ENCODE results near the gene B3GNT3. TPM values are rescaled to one million over a fixed set of nuclear protein-coding genes. Genes with fewer than 3 reads are reported as not detected.
A peak's percentile ranks its signal among the peaks of the same experiment; 100 is the strongest.

The B3GNT3 gene
- 1.5 and 1.8 TPM in 2 replicates for total RNA-seq (2021; fragmentation: NEBNext Ultra II Directional; extraction: Animal tissue kit (Norgen Biotek cat#: 25700))
- polyA plus RNA-seq (2011; rRNA removed) = 1.5 and 2.1 TPM in 2 replicates
- polyA plus RNA-seq (2011; cell fraction: cytosol; rRNA removed) = 0.96 TPM
- 1.6 TPM for polyA plus RNA-seq (2011; cell fraction: nucleus; rRNA removed)
- 0.86 to 2.0 TPM (median 1.5 TPM) in 4 replicates for polyA plus RNA-seq (2012, experiment 1 of 2)
- 1.5 TPM for polyA plus RNA-seq (2012, experiment 2 of 2)
- 2.6 TPM for polyA plus RNA-seq (2013, experiment 1 of 2)
- 2.9 TPM for polyA plus RNA-seq (2013, experiment 2 of 2)
- 1.4 and 1.5 TPM in 2 replicates for polyA minus RNA-seq (2011; rRNA and poly(A)+ RNA removed)
- polyA minus RNA-seq (2011; cell fraction: cytosol; rRNA and poly(A)+ RNA removed) = 1.6 TPM
- polyA minus RNA-seq (2011; cell fraction: nucleus; rRNA and poly(A)+ RNA removed) = 0.60 TPM
- long read RNA-seq, experiment 1, partial matches to known transcripts = 0 of 1 reads
- long read RNA-seq, experiment 1, other reads (novel, unspliced or antisense) = 1 of 1 reads
- long read RNA-seq, experiment 2 = 0 reads

DNA sequence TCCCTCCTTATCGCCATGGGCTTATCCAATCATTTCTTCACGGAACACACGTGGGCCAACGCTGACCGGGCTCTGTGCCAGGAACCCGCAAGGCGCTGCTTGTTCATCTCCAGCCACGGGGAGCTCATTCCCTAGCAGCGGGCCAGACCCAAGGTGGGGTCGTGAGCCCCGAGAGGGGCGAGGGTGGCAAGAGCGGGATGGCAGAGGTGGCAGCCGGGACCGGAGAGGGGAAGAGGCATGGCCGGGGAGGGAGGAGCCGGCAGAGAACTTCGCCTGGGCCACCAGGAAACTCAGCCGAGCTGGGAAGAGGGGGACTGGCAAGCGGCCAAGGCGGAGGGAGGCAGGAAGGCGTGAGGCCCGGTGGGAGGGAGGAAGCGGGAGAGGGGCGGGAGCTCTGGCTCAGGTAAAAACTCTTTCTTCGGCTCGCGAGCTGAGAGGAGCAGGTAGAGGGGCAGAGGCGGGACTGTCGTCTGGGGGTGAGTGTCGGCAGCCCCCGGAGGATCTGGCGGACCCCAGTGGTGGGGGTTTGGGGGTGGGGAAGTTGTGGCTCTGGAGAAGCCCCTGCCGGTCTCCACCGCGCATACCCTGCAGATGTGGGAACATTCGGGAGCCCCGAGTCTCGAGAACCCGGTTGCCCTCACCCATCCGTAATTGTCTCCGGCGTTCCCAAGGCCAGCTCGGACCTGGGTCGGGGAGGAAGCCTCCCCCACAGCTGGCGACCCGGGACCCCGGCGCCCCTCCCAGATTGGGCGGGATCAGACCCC, at the start of gene B3GNT3:
B3GNT3 (plus strand) TSS at position 408 of the 764 bp plus-strand sequence. CDS start 12,670 bp downstream, outside the sequence.
- peak within 1 kb of the TSS; percentile 53 for H3K4ac ChIP-seq (replicated peaks; ENCODE audit: insufficient read length, low read depth, low read length)
- H4K5ac ChIP-seq (ENCODE audit: insufficient read length, low read depth, low read length) = no peak within 1 kb of the TSS
- H3K4me2 ChIP-seq (ENCODE audit: insufficient read depth in 1 of 2, low read depth in 2 of 2, low read length in 2 of 2) = peak within 1 kb of the TSS; percentile 71 to 80
- no peak within 1 kb of the TSS for H2AK5ac ChIP-seq (ENCODE audit: low read depth, low read length)
- FAIRE-seq (no peak), DNase-seq (ENCODE audit: low read depth in 1 of 2, low spot score in 2 of 2) (peak in 1 of 2 experiments; percentile 81)
- ChIA-PET POLR2A (ENCODE audit: partially characterized antibody) (interaction anchor here (0.8 to 3.7 kb wide), 8 partner anchors 10 to 238 kb away, joined by 3 to 12 read pairs (median 5); partner anchors contain the start of gene RPL18A), CTCF (ENCODE audit: partially characterized antibody) (interaction anchor here (0.9 to 2.7 kb wide), 11 partner anchors 10 to 199 kb away, joined by 3 to 11 read pairs (median 3); partner anchors contain the start of gene RPL18A)
- no peaks in the 10 kb centered on the region for H3K9me3 ChIP-seq (ENCODE audit: insufficient read depth in 2 of 2, low read depth in 1 of 2, low read length in 1 of 2)
- H3K79me1 ChIP-seq (ENCODE audit: low read depth, low read length) = no peaks in the 10 kb centered on the region
- H3K18ac ChIP-seq (ENCODE audit: extremely low read depth, low read length) = peak within 1 kb of the TSS; percentile 51
- H4K8ac ChIP-seq (ENCODE audit: extremely low read depth, insufficient read depth, low read length) = peak within 1 kb of the TSS; percentile 29; the same call in 1 of the 2 replicates
- H3K23me2 ChIP-seq (ENCODE audit: low read depth, low read length) = peaks cover 12% of the 10 kb centered on the region; the same call in 1 of the 2 replicates
- peak within 1 kb of the TSS; percentile 34; the same call in 1 of the 2 replicates for H2BK20ac ChIP-seq (ENCODE audit: low read length)
- no peak within 1 kb of the TSS for H3K27ac ChIP-seq (ENCODE audit: low read depth, low read length)
- H2AFZ ChIP-seq (ENCODE audit: low read length) = peak within 1 kb of the TSS; percentile 47; the same call in 1 of the 2 replicates
- H3K4me3 ChIP-seq (ENCODE audit: extremely low read depth in 1 of 4, insufficient read depth in 2 of 4, low read depth in 3 of 4, low read length in 4 of 4) = peak within 1 kb of the TSS; percentile 40 to 69 (median 58)
- peak within 1 kb of the TSS in 1 of 4 experiments; percentile 9; a peak in 1 of 7 replicates for H3K9ac ChIP-seq (replicated peaks in 1 of 4; ENCODE audit: extremely low read depth in 1 of 4, low read depth in 3 of 4, low read length in 3 of 4)
- no peak within 1 kb of the TSS for H3K23ac ChIP-seq (ENCODE audit: insufficient read length)
- no peak within 1 kb of the TSS; the same call in 1 of the 2 replicates for H2BK5ac ChIP-seq (ENCODE audit: low read depth, low read length)
- peaks cover 0 to 9% (median 7%) of the 10 kb centered on the region in 4 experiments; a peak in 6 of 7 replicates for H3K27me3 ChIP-seq (replicated peaks in 1 of 4; ENCODE audit: control insufficient read depth in 3 of 4, extremely low read depth in 1 of 4, insufficient read depth in 3 of 4, low read length in 3 of 4)
- no peak within 1 kb of the TSS for H3K14ac ChIP-seq (ENCODE audit: insufficient read length)
- H3K36me3 ChIP-seq (ENCODE audit: control insufficient read depth in 2 of 4, insufficient read depth in 4 of 4, low read length in 3 of 4) = no peaks in the 10 kb centered on the region
- peak within 1 kb of the TSS; percentile 80; the same call in 1 of the 2 replicates for H2BK12ac ChIP-seq (ENCODE audit: low read depth, low read length)
- H3K56ac ChIP-seq (replicated peaks; ENCODE audit: insufficient read length, low read depth, low read length) = no peak within 1 kb of the TSS
- H3K4me1 ChIP-seq (replicated peaks in 1 of 4; ENCODE audit: control insufficient read depth in 3 of 4, insufficient read depth in 4 of 4, low read length in 3 of 4) = peaks cover 0 to 6% (median 4%) of the 10 kb centered on the region in 4 experiments; a peak in 5 of 7 replicates
- no peaks in the 10 kb centered on the region for H4K20me1 ChIP-seq (replicated peaks in 1 of 2; ENCODE audit: control insufficient read depth in 1 of 2, insufficient read depth in 2 of 2, low read length in 2 of 2)
- H2BK15ac ChIP-seq (ENCODE audit: low read length) = peak within 1 kb of the TSS; percentile 46; the same call in 1 of the 2 replicates
- no peaks in the 10 kb centered on the region for H3K79me2 ChIP-seq (ENCODE audit: control insufficient read depth in 1 of 2, insufficient read depth in 2 of 2, low read length in 2 of 2)
- WGBS, 2 experiments (ENCODE audit: extremely low coverage in 1 of 2, insufficient coverage in 1 of 2, insufficient read length in 1 of 2, insufficient replicate concordance in 2 of 2, low coverage in 1 of 2, low lambda C conversion rate in 2 of 2, missing lambda C conversion rate in 1 of 2) = 10% methylated on average over 44 of the region's 50 CpGs; no CpG with 5 or more reads in 1 of the 2 experiments
- no peak within 1 kb of the TSS for H2BK120ac ChIP-seq (replicated peaks; ENCODE audit: low read depth, low read length)
- H4K91ac ChIP-seq (replicated peaks; ENCODE audit: insufficient read length, low read length) = peak within 1 kb of the TSS; percentile 66
- no peak for TF ChIP-seq CREB1 (IDR thresholded peaks at IDR 0.05)
- no peak for TF ChIP-seq CHD1 (IDR thresholded peaks at IDR 0.05; ENCODE audit: low read depth, low read length)
- no peak for TF ChIP-seq CTCF (IDR thresholded peaks at IDR 0.05; ENCODE audit: control extremely low read depth in 1 of 3, insufficient read depth in 1 of 3, low read depth in 1 of 3, low read length in 3 of 3)
- no peak for TF ChIP-seq BACH1 (IDR thresholded peaks at IDR 0.05; ENCODE audit: low read length)
- peak; percentile 58; the same call in 1 of the 2 replicates for TF ChIP-seq RBBP5 (IDR thresholded peaks at IDR 0.05; ENCODE audit: borderline replicate concordance, low read depth, low read length)
- no peak for TF ChIP-seq HDAC6 (IDR thresholded peaks at IDR 0.05; ENCODE audit: low read depth, low read length)
